Measurements from ENCODE around the gene RASAL2. TPM values are rescaled to one million over a fixed set of nuclear protein-coding genes. Genes with fewer than 3 reads are reported as not detected.
A peak's percentile ranks its signal among the peaks of the same experiment; 100 is the strongest.
"Not testable (repeated sequence)": the region's sequence is repeated elsewhere in the genome, so short reads cannot be mapped to it uniquely, and the experiment has no call there.

The RASAL2 gene
- total RNA-seq, 2 donors from 2014 or later, result 16.9 to 27.8 TPM

- DNase-seq; ATAC-seq; intact Hi-C loops (cut with DNase I): not testable (repeated sequence)
Observed at GRCh38 chr1:178253581-178253980, 159.7 kb downstream of the RASAL2 start.

DNA sequence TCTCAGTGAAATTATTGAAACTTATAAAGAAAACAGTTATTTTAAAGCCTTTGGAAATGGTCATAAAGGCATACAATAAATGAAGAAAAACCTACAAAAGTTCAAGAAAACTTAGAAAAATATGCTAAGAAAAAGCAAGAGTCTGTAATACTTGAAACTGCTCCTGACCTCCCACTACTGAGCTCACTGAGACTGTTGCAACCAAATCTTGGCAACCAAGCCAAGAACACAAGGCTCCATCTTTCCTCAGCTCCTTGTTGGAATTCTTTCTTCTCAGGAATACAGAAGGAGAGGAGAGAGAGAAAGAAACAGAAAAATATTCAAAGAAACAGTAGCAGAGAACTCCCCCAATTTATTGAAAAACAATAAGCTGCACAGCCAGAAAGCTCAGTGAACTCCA, 160.5 kb downstream of the RASAL2 start:
- intact Hi-C loops (cut with DNase I), result no loop called here
- DNase-seq (no peak), ATAC-seq (no peak)

GRCh38 chr1:178258536-178258935, 164.6 kb downstream of the RASAL2 start:
- intact Hi-C loops (cut with DNase I), result no loop called here
- no peak for DNase-seq
- ATAC-seq, result no peak

- intact Hi-C loops (cut with DNase I), result loop anchor here in 1 of 2 donors (10.0 kb wide), 1 partner anchor 167 kb away; the partner anchor contains the start of gene RASAL2
- DNase-seq (no peak), ATAC-seq (no peak)
Observed at GRCh38 chr1:178262120-178262500, 168.2 kb downstream of the RASAL2 start.

DNA sequence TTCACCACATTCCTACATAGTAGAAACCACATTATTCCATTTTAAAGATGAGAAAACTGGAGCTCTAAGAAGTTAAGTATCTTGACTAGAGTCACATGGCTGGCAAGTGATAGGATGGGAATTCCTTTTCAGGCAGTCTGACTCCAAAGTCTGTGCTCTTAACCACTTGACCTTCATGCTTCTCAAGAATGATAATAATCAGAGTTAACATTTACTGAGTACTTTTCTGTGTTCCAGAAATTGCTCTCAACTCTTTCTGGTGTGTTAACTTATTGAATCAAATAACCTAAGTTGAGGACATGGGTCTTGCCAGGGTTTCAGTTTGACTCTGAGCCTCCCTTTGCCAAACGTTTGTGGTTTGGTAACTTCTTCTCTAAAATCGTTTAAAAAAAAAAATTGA, 169.4 kb downstream of the RASAL2 start:
- intact Hi-C loops (cut with DNase I), result loop anchor here in 1 of 2 donors (10.0 kb wide), 1 partner anchor 169 kb away; the partner anchor contains the start of gene RASAL2
- no peak for ATAC-seq
- DNase-seq, result no peak

- no peak for DNase-seq
- ATAC-seq, result no peak
- intact Hi-C loops (cut with DNase I), result loop anchor here in 1 of 2 donors (10.0 kb wide), 1 partner anchor 171 kb away; the partner anchor contains the start of gene RASAL2
Observed at GRCh38 chr1:178266113-178266512, 172.2 kb downstream of the RASAL2 start.

DNA sequence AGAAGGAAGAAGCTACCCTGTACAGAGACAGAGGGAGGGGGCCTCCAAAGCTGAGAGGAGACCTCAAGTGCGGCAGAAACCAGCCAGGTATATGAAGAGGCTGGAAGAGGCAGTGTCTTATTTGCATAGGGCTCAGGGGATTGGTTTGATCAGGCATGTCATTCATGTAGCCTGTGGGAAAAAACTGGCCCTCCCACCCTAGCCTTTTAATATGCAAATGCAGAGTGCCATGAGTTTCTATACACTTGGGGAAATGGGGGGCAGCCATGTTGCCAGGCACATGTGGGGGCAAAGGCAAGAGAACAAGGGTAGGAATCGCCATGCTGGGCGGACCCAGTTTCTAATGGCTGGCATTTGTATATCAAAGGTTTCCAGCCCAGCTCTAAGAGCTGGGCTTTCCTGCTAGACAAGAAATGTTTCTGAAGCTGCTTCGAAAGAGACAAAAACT, 172.7 kb downstream of the RASAL2 start:
- ATAC-seq, result no peak

DNA sequence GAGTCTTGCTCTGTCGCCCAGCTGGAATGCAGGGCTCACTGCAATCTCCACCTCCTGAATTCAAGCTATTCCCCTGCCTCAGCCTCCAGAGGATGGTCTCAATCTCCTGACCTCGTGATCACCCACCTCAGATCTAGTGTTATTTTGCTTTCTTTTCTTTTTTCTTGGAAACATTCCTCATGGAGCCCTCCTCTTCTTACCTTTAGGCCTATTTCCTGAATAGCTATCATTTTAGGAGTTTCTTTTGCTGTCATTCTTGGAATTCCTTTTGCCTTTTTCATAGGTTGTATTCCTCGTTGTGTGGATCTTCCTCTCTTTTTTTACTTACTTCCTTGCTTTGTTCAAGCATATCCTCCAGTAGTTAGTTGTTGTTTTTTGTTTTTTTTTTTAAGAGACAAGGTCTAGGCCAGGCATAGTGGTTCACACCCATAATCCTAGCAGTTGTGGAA, 173.8 kb downstream of the RASAL2 start:
- intact Hi-C loops (cut with DNase I), result loop anchor here in 1 of 2 donors (10.0 kb wide), 1 partner anchor 173 kb away; the partner anchor contains the start of gene RASAL2

More for the DNA sequence above, 172.7 kb downstream of the RASAL2 start:
- no peak for DNase-seq
- intact Hi-C loops (cut with DNase I), result loop anchor here in 1 of 2 donors (10.0 kb wide), 1 partner anchor 172 kb away; the partner anchor contains the start of gene RASAL2

GRCh38 chr1:178271471-178271870, 177.6 kb downstream of the RASAL2 start:
- no peak for ATAC-seq
- intact Hi-C loops (cut with DNase I), result no loop called here
- DNase-seq, result no peak

More for the DNA sequence above, 173.8 kb downstream of the RASAL2 start:
- DNase-seq (no peak), ATAC-seq (no peak)

DNA sequence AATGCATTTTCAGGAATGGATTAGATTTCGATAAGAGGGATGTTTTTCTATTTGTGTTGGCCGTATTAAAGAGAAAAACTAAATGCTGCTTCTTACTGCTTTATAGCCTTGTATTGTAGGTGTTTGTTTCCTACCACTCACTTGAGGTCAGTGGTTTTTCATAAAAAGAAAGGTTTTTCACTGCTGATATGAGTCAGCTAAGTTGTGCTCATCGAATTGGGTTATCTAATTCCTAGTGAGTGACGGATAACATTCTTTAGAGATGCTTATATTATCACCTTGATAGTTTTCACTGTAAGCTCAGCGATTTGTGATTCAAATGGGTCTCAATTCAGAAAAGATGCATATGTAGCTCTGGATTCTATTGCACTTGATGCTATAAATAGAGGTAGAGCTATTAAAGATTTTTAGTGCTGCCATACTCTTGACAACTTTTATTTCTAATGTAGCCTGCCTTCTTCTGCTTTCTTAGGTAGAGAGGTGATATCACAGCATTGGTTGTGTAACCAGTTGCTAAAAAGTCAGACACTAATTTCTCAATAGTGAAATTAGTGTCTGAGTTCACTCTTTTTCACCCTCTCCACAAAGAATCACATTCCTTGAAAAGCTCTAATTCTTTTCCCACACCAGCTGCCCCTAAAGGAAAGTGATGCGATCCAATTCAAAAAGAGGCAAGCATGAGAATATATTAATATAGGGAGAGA, 180.0 kb downstream of the RASAL2 start:
- no peak for ATAC-seq
- intact Hi-C loops (cut with DNase I), result no loop called here
- no peak for DNase-seq

DNA sequence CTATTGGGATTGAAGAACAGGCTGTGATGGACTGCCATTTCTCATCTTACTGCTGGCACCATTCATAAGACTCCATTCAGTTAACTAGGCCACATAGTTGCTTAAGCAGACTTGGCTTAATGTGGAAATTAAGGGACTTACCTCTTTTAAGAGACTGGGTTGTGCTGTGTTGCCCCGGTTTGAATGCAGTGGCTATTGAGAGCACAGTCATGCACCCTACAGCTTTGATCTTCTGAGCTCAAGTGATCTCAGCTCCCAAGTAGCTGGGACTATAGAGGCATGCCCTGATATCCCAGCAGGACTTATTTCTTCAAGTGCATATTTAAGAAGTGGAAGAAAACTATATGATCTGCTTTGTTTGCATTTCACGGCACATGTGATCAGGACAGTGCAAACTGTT, 181.1 kb downstream of the RASAL2 start:
- intact Hi-C loops (cut with DNase I), result no loop called here
- DNase-seq (no peak), ATAC-seq (no peak)

DNA sequence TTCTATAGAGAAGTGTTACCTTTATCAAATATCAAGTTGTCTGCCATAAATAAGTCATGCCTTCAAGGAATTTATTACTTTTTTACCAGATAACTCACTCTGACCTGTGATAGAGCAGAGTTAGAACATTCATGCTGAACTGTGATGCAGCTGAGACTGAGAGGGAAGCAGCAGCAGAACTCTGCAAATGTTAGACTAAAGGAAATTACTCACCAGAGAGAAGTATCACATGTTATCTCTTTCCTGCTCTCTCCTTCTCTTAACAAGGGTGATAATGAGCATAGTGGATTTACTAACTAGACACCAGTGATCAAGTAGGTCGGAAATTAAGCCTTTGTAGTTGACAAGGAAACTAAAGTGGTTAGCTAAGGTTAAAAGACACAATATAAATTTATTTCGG, 181.6 kb downstream of the RASAL2 start:
- intact Hi-C loops (cut with DNase I), result no loop called here
- DNase-seq (no peak), ATAC-seq (peak in 1 of 2 donors; percentile 37)

GRCh38 chr1:178277793-178278530, 184.1 kb downstream of the RASAL2 start:
- ATAC-seq, result no peak
- DNase-seq, result no peak
- intact Hi-C loops (cut with DNase I), result no loop called here

DNA sequence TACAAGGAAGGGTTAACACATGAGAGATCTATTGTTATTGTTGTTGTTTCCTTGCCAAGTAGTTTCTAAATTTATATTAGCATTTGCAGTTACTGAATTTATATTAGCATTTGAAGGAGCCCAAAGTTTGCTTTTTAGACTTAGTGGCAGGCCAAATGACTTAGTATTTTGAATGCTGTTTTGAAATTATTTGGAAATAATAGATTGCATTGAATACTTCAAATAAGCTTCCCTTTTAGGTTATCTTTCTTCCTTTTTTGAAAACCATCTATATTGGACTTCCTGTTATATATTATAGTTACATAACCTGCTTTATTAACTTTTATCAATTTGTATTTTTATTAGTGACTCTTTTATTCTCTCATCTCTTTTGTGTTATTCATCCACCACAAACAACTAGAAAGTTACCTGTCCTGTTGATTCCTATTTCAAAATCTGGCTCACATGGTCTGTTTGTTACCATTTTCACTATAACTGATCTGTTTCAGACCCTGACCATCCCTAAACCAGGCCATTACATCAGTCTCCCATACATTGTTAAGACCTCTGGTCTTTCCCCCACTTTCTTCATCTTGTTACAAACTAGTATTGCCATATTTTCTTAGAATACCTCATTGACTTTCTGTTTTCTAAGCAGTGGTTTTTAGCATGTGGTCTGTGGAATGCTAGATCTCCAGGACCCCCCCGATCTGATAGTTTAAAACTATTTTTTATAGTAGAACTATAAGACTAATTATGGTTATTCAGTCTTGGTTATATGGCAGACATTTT, 185.2 kb downstream of the RASAL2 start:
- ATAC-seq (no peak), DNase-seq (no peak)
- intact Hi-C loops (cut with DNase I), result no loop called here

DNA sequence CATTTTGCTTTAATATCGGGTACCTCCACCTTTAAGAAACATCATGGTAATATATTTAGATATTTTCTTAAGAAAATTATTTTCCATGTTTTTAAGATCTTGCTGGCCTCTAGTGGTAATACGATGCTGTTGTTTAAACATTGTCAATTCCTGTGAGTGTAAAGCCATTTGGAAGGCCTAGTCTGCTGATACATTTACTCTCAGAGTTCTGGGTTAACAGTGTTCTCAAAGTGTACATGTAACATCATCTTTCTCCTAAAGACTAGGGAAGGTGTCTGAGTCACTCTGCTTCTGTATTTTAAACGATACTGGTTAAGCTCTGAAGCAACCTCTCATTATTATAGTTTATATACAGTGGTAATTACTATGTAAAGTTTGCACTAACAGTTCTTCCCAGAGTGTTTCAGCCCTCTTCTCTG, 189.1 kb downstream of the RASAL2 start:
- intact Hi-C loops (cut with DNase I), result loop anchor here (10.0 kb wide), 2 partner anchors 248 to 328 kb away; no protein-coding TSS in a partner anchor
- peak; percentile 27 to 36 for ATAC-seq
- no peak for DNase-seq

- ATAC-seq (no peak), DNase-seq (no peak)
- intact Hi-C loops (cut with DNase I), result loop anchor here (10.0 kb wide), 2 partner anchors 249 to 329 kb away; no protein-coding TSS in a partner anchor
Observed at GRCh38 chr1:178283409-178283808, 189.5 kb downstream of the RASAL2 start.

DNA sequence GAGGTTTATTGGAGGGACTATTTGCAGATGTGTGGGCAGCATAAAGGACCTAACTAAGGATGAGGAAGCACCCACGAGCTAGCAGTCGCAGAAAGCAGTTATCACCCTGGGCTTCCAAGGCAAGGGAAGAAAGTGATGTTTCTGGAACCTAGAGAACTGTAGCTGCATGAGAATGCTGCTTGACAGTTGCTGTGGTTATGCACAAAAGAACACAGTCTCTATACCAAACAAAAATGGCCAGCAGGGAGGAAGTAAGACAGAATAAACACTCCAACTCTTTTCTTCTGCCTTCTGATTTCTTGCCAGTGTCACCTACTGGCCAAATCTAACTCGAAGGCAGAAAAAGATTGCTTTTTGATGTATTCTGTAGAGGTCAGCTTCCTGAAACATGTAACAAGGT, 190.2 kb downstream of the RASAL2 start:
- intact Hi-C loops (cut with DNase I), result loop anchor here (10.0 kb wide), 2 partner anchors 249 to 329 kb away; no protein-coding TSS in a partner anchor
- ATAC-seq (no peak), DNase-seq (no peak)

DNA sequence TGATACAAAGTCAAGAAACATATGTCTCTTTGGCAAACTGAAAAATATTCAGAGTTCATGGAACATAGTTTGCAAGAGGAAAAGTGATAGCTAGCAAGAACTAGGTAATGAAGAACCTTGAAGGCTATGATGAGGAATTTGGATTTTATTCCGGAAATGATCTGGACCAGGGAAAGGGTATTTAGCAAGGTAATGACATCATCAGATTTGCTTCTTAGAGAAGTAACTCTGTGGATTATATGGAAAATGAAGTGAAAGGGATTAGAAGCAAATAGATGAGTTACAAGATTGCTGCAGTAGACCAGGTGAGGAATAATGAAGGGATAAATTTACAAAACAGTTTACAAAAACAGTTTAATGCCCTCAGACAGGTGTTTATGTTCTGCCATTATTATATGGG, 197.3 kb downstream of the RASAL2 start:
- DNase-seq, result no peak
- intact Hi-C loops (cut with DNase I), result no loop called here
- ATAC-seq, result no peak

- ATAC-seq, result no peak
- no peak for DNase-seq
- intact Hi-C loops (cut with DNase I), result no loop called here
Observed at GRCh38 chr1:178294654-178295053, 200.8 kb downstream of the RASAL2 start.

All from left cardiac atrium (tissue), 4 donors.